Colonic mucosa (tissue), 4 donors: ENCODE results near the gene GDF9. TPM values are rescaled to one million over a fixed set of nuclear protein-coding genes. Genes with fewer than 3 reads are reported as not detected.

Source experiments
- DNase-seq: peaks from one replicate; pipeline ENCODE4 v3.0.0-alpha.2; 2020
- H3K27ac ChIP-seq: fragments of 200-600 bp; one replicate; pipeline ENCODE4 v1.8.0; 2021
- H3K27me3 ChIP-seq: fragments of 200-600 bp; one replicate; pipeline ENCODE4 v1.8.0; 2021
- H3K36me3 ChIP-seq: fragments of 200-600 bp; one replicate; pipeline ENCODE4 v1.8.0; 2021
- H3K4me1 ChIP-seq: fragments of 200-600 bp; one replicate; pipeline ENCODE4 v1.8.0; 2021; ENCODE audit warnings: mild to moderate bottlenecking
- H3K4me3 ChIP-seq: fragments of 200-600 bp; one replicate; pipeline ENCODE4 v1.8.0; 2021
- H3K9ac ChIP-seq, 2 donors: one replicate each; pipeline ENCODE4 v1.7.0; 2013; ENCODE audit warnings: control low read depth in 2 of 2, low read depth in 2 of 2, low read length in 2 of 2
- H3K9me3 ChIP-seq: fragments of 200-600 bp; one replicate; pipeline ENCODE4 v1.8.0; 2021
- intact Hi-C: fragments of 100-400 bp; cut with DNase I; formaldehyde crosslinking; loops from one replicate; pipeline ENCODE4 v1.14.1; 2022
- total RNA-seq, 2 donors: library from RNA; stranded (reverse); fragmentation: NEBNext Ultra II Directional in 1 of 2; extraction: Animal tissue kit (Norgen Biotek cat#: 25700) in 1 of 2; gene quantifications; one replicate each; pipeline ENCODE4 v1.2.1, GENCODE V29; 2021
- TF ChIP-seq, protein P1 (sequence below): fragments of 200-600 bp; IDR thresholded peaks from one replicate; pipeline ENCODE4 v1.8.0; 2022; ENCODE audit warnings: antibody characterized with exemption, mild to moderate bottlenecking
- donor health status: healthy.
- donor health status: DM: no; HTN: no; CAD: no.
- donor health status: DM: no; HTN: no; CAD: no.

Gene GDF9
- total RNA-seq, 2 donors from 2014 or later: 0.64 to 0.69 TPM

DNA sequence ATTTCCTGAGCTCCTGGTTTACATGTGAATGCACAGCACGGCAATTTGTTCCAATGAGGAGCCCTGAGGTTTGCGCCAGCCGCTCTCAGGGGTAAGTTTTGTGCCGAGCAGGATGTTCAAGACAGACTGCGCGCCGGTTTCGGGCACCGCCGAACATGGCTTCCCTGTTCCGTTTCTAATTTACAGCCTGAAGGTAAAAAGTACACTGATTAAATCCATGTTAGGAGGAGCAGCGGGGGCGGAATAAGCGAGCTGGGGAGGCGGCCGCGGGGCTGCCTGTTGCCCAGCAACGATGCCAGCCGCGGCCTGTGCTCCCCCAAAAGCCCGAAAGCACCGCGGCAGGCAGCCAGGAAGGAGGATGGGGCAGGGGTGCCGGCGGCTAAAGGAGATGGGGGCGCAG, 46.8 kb downstream of the GDF9 start:
- no peaks in the 10 kb centered on the region for H3K36me3 ChIP-seq
- TF ChIP-seq, protein P1, sequence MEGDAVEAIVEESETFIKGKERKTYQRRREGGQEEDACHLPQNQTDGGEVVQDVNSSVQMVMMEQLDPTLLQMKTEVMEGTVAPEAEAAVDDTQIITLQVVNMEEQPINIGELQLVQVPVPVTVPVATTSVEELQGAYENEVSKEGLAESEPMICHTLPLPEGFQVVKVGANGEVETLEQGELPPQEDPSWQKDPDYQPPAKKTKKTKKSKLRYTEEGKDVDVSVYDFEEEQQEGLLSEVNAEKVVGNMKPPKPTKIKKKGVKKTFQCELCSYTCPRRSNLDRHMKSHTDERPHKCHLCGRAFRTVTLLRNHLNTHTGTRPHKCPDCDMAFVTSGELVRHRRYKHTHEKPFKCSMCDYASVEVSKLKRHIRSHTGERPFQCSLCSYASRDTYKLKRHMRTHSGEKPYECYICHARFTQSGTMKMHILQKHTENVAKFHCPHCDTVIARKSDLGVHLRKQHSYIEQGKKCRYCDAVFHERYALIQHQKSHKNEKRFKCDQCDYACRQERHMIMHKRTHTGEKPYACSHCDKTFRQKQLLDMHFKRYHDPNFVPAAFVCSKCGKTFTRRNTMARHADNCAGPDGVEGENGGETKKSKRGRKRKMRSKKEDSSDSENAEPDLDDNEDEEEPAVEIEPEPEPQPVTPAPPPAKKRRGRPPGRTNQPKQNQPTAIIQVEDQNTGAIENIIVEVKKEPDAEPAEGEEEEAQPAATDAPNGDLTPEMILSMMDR: no peak
- H3K27ac ChIP-seq: no peak overlapping the region
- peak overlapping the region in 1 of 2 donors; percentile 16 for H3K9ac ChIP-seq
- no peak overlapping the region for H3K4me3 ChIP-seq
- H3K27me3 ChIP-seq: no peaks in the 10 kb centered on the region
- DNase-seq: no peak
- H3K9me3 ChIP-seq: no peaks in the 10 kb centered on the region
- intact Hi-C loops: no loop called here
- no peaks in the 10 kb centered on the region for H3K4me1 ChIP-seq

DNA sequence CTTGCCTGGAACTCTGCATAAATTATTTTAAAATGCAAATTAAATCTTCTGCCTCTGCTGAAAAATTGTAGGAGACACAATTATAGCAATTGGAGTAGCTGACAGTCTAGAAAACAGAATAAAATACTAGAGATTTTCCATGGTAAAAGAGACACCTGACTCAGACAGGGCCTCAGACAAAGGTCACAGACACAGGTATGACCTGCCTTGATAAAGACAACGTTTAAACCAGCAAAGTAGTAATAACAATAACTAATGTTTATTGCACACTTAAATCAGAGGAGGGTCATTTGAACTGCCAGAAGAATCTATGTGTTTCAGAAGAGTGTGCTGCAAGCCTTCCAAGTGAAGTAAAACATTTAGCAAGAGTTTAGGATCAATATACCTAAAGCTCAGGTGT, 49.3 kb downstream of the GDF9 start:
- no peak overlapping the region for H3K9ac ChIP-seq
- no peaks in the 10 kb centered on the region for H3K36me3 ChIP-seq
- no peaks in the 10 kb centered on the region for H3K4me1 ChIP-seq
- H3K27ac ChIP-seq: no peak overlapping the region
- TF ChIP-seq, protein P1: no peak
- peaks cover 5% of the 10 kb centered on the region for H3K27me3 ChIP-seq
- DNase-seq: no peak
- no peak overlapping the region for H3K4me3 ChIP-seq
- no peaks in the 10 kb centered on the region for H3K9me3 ChIP-seq
- intact Hi-C loops: no loop called here

DNA sequence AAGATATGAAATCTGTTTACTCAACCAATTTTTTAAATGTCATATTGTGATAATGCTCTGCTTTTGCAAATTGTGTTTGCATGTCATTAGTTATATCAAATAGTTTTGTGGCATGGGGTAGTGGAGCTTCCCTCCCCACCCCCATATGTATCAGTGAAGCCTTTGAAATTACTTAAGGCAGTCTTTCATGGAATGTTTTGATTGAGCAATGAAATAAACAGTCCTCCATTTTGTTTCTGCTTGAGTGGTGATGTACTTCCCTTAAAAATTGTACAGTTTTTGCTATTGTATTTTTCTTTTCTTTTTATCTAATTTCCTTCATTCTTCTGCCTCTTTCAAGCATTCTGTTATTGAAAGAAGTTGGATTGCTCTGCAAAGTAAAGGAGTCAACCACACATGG, 49.7 kb downstream of the GDF9 start:
- Histone ChIP-seq H3K4me3 (no peak overlapping the region), H3K36me3 (no peaks in the 10 kb centered on the region), H3K9me3 (no peaks in the 10 kb centered on the region), H3K9ac (no peak overlapping the region), H3K4me1 (no peaks in the 10 kb centered on the region), H3K27me3 (peaks cover 5% of the 10 kb centered on the region), H3K27ac (no peak overlapping the region)
- TF ChIP-seq, protein P1: no peak
- no peak for DNase-seq
- intact Hi-C loops: no loop called here

DNA sequence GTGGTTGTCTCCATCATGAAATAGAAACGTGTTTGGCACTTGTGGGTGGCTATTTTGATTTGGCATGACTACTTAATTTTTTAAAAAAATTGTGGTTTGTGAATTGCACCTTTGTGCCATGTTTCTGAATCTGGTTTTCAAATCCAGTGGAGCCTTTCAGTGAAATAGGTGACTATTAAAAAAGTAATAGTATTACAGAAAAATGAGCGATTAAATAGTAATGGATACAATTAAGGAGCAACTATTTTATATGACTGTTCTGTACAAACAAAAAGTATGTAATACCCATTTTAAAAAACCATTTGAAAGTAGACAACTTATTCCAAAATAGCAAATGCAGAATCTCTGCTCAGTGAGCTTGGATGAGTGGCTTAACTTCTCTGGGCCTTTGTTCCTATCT, 50.2 kb downstream of the GDF9 start:
- Histone ChIP-seq H3K4me3 (no peak overlapping the region), H3K9me3 (no peaks in the 10 kb centered on the region), H3K9ac (no peak overlapping the region), H3K4me1 (no peaks in the 10 kb centered on the region), H3K27me3 (peaks cover 5% of the 10 kb centered on the region), H3K36me3 (no peaks in the 10 kb centered on the region), H3K27ac (no peak overlapping the region)
- intact Hi-C loops: no loop called here
- TF ChIP-seq, protein P1: no peak
- DNase-seq: no peak

DNA sequence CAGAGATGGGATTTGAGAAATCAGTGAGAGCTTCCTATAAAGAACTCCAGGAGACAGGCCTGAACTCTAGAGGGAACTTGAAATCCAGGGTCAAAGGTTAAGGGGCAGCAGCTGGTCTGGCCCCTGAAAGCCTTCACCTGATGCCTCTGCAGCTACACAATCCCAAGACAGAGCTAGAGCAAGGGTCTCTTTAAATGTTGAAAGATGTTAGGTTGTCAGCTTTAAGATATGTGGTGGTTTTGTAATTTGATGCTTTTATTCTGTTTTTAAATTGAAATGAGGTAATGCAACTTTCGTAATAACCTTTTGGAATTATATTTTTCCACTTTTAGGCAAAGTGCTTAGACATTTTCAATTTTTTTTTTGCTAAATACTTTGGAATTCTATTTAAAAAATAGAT, 50.8 kb downstream of the GDF9 start:
- no peak overlapping the region for H3K4me3 ChIP-seq
- no peaks in the 10 kb centered on the region for H3K9me3 ChIP-seq
- H3K4me1 ChIP-seq: no peaks in the 10 kb centered on the region
- H3K36me3 ChIP-seq: no peaks in the 10 kb centered on the region
- DNase-seq: no peak
- intact Hi-C loops: no loop called here
- TF ChIP-seq, protein P1: no peak
- no peak overlapping the region for H3K27ac ChIP-seq
- no peak overlapping the region for H3K9ac ChIP-seq
- H3K27me3 ChIP-seq: peaks cover 5% of the 10 kb centered on the region
